ENCODE measurements around the gene IDH2.
"Not testable (repeated sequence)": the region's sequence is repeated elsewhere in the genome, so short reads cannot be mapped to it uniquely, and the experiment has no call there.

IDH2 gene

GRCh38 chr15:90101969-90102890, at the start of gene IDH2:
IDH2 (minus strand) TSS chr15:90102468; CDS start chr15:90102390, 78 bp downstream.
- DNase-seq = peak; percentile 59

DNA sequence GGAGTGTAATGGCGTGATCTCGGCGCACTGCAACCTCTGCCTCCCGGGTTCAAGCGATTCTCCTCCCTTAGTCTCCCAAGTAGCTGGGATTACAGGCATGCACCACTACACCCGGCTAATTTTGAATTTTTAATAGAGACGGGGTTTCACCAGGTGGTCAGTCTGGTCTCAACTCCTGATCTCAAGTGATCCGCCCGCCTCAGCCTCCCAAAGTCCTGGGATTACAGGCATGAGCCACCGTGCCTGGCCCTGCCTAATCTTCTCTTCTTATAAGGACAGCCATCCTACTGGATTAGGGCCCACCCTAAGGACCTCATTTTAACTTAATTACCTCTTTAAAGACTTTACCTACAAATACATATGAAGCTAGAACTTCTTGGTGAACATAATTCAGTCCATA, 48.3 kb upstream of the IDH2 start:
- not testable (repeated sequence) for DNase-seq

DNA sequence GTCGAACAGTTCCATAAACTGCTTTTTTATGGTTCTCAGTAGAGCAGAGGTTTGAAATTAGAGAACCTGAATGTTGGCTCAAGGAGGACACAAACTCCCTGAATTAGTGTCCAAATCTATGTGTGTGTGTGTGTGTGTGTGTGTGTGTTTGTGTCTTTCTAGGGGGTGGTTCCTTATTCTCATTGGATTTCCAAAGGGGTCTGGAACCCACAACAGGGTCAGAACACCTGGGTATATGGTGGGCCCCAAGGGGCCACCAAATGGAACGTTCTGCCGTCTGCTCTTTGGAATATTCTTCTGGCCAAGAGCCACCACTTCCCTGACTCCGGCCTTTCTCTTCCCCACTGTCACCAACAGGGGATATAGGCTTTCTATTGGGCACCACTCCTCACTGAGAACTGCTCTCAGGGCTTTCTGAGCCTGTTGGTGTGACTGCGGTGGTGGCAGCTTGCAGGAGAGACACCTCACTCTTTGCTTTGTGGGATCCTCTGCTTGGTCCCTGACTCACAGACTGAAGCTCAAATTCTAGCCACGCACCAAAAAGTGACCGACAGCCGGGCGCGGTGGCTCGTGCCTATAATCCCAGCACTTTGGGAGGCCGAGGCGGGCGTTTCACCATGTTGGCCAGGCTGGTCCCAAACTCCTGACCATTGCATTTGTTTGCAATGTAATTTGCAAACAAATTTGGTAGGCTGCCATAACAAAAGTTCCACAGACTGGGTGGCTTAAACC, 47.5 kb upstream of the IDH2 start:
- no peak for DNase-seq

DNA sequence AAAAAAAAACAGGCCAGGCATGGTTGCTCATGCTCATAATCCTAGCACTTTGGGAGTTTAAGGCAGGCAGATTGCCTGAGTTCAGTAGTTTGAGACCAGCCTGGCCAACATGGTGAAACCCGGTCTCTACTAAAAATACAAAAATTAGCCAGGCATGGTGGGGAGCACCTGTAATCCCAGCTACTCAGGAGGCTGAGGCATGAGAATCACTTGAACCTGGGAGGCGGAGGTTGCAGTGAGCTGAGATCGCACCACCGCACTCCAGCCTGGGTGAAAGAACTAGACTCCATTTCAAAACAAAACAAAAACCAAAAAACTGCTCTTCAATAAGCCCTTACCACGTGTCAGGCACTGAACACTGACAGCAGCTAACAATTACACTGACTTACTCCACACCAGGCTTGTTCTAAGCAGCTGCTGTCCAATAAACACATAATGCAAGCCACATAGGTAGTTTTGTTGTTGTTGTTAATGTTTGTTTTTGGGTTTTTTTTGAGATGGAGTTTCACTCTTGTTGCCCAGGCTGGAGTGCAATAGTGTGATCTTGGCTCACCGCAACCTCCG, 44.0 kb upstream of the IDH2 start:
- DNase-seq = not testable (repeated sequence)

GRCh38 chr15:90145761-90146160, 43.5 kb upstream of the IDH2 start:
- no peak for DNase-seq

DNA sequence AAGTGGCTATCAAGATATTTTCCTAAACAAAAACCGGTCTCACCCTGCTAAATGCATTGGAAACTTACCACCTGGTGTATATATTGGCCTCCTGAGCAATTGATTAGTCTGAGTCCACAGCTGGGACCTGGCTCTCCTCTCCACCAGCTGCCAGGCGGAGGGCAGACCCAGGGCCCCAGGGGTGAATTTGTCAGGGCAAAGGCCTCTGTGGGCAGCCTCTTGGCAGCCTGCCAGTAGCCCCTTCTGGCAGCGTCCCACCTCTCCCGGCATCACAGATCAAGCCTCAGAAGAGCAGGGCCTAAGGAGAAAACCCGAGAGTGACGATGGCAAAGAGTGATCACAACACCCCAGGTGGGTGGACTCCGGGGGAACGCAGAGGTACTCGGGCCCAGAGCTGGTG, 43.0 kb upstream of the IDH2 start:
- DNase-seq = no peak

DNA sequence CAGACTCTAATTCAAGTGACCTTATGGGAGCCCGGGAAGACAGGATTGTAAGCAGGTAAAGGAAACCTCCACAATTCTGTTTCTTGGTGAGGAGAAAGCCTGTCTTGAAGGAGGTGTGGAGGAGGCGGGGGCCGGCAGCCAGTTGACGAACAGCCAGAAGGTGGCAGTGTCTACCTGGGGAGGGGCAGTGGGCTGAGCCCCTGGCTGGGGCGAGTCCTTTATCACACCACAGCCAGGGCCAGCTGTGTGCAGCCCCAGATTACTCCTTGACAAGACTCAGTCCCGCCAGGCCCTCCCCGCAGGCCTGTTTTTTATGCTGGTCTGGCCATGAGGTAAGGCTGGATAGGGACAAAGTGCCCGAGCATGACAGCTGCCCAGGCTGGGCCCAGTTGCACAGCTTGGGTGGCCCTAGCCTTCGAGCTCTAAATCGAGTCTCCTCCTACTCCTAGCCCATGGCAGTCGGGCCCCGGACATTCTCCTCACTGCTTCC, 40.9 kb upstream of the IDH2 start:
- peak; percentile 57 for DNase-seq

- DNase-seq = peak; percentile 18
Measured at GRCh38 chr15:90142216-90143165, 40.2 kb upstream of the IDH2 start.

DNA sequence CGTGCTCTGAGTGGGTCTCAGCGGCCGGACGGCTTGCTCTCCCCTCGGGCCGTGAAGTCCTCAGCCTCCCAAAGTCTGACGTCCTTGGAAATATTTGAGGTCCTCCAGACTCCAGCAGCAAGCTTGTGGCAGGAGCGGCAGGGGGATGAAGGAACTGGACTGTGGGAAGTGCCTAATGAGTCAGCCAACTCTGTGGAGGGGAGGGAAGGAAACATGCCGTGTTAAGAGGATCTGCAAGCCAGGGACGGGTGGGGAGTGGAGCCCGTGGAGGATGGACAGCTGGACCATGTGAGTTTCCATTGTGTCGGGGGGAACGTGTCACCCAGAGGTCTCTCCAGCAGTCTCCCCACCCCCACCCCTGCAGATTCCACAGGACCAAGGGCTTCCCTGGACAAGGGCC, 39.4 kb upstream of the IDH2 start:
- no peak for DNase-seq

DNA sequence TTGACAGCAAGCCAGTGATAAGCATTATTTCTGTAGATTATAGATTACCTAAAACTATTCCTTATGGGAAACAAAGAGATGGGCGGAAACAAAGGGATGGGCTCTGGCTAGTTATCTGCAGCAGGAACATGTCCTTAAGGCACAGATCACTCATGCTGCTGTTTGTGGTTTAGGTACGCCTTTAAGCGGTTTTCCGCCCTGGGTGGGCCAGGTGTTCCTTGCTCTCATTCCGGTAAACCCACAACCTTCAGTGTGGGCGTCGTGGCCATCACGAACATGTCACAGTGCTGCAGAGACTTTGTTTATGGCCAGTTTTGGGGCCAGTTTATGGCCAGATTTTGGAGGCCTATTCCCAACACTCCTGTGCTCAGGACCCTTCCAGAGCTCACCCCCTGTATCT, 37.3 kb upstream of the IDH2 start:
- not testable (repeated sequence) for DNase-seq

DNA sequence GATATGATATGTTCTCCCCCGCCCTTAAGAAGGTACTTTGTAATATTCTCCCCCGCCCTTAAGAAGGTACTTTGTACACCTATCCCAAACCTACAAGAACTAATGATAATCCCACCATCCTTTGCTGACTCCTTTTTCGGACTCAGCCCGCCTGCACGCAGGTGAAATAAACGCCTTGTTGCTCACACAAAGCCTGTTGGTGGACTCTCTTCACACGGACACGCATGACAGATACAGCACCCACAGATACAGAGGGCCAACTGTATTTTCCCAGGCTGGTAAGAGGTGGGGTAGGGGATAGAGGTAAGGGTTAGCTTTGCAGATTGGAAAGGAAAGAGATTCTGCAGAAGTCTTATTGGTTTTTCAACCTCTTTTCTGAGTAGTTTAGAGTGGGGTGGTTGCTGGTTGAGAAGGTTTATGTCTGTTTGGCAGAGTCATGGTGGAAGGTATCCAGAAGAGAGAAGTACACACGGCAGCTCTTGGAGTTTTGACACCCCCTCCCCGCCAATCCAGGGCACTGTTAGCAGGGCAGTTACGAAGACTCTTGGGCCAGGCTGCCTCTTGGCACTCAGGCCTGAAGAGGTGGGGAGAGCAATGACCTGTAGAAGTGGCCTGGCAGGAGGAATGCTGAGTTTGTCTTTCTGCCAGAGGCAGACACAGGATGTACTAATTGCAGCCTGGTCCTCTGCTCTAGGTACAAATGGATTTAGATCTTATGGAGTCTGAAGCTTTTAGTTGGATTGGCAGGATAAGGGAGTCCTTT, 36.0 kb upstream of the IDH2 start:
- DNase-seq = no peak

GRCh38 chr15:90132437-90132836, 30.2 kb upstream of the IDH2 start:
- no peak for DNase-seq

DNA sequence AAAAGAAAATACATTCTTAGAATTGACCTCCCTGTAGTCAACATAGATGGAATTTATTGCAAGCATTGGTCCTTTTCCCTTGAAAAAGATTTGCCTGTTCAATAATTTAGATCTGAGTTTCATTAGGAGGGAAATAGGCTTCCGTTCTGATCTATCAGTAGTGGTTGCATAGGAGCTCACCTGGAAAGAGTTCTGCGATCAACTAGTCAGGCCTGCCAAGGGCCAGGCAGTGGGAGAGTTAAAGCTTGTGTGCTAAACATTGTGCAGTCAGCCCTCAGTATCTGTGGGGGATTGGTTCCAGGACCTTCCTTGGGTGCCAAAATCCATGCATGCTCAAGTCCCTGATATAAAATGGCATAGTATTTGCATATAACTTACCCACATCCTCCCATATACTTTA, 29.6 kb upstream of the IDH2 start:
- no peak for DNase-seq

- no peak for DNase-seq
Measured at GRCh38 chr15:90130291-90130690, 28.0 kb upstream of the IDH2 start.

GRCh38 chr15:90126596-90127435, 24.5 kb upstream of the IDH2 start:
- peak; percentile 16 for DNase-seq

DNA sequence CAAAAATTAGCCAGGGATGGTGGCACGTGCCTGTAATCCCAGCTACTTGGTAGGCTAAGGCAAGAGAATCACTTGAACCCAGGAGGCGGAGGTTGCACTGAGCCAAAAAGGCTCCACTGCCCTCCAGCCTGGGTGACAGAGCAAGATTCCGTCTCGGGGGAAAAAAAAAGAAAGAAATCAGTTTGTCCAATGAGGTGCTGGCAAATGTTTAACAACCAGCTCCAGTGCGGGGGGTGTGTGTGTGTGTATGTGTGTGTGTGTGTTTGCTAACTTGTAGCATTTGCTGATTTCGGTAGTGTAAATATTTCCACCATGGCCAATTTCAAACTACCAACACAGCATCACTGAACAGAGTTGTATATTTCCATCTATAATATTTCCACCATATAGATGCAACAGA, 23.8 kb upstream of the IDH2 start:
- DNase-seq = no peak

GRCh38 chr15:90124507-90124906, 22.2 kb upstream of the IDH2 start:
- DNase-seq = no peak

DNA sequence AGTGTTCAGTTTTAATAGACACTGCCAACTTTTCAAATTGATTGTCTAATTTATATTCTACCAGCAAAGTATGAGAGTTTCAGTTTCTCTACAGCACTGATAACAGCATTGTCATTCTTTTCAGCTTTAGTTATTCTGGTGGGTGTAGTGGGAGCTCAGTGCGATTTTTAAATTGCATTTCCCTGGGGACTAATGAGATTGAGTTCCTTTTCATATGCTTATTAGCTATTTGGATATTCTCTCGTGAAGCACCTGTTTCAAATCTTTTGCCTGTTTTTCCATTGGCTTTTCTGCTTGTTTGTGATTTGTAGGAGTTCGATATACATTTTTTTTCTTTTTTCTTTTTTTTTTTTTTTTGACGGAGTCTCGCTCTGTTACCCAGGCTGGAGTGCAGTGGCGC, 18.8 kb upstream of the IDH2 start:
- no peak for DNase-seq

DNA sequence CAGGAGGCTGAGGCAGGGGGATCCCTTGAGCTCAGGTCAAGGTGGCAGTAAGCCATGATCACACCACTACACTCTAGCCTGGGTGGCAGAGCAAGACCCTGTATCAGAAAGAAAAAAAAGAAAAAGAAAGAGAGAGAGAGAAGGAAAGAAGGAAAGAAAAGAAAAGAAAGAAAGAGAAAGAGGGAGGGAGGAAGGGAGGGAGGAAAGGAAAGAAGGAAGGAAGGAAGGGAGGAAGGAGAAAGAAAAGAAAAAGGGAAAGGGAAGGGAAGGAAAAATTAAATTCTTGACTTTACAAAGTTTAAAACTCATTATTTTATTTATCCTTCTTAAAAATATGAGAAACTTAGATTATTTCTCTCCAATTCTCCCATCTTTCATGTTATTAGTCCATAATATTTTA, 17.1 kb upstream of the IDH2 start:
- no peak for DNase-seq

- no peak for DNase-seq
Measured at GRCh38 chr15:90115783-90116182, 13.5 kb upstream of the IDH2 start.

DNA sequence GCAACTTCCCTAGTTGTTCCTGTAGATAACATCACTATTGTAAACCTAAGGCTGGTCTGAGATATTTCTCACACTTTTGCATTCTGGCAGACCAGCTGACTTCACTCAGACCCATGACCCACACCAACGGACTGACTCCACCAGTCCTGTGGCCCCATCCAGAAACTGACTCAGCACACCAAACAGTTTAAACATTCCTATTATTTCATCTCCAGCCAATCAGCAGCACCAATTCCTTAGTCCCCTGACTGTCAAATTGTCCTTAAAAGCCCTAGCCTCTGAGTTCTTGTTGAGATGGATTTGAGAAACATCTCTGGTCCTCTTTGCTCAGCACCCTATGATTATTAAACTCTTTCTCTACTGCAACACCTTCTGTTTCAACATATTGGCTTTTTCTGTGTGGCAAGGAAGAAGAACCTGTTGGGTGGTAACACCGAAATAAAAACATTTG, 12.2 kb upstream of the IDH2 start:
- DNase-seq = no peak

Measured in NCI-H2227 treated with DMSO at 0.1 percent for 48 hours (cell line).